GM12878 (cell line): Measurements from ENCODE around the gene NEK5. TPM values are rescaled to one million over a fixed set of nuclear protein-coding genes. Genes with fewer than 3 reads are reported as not detected.

Source experiments
- BMI1 ChIP-seq: fragments of 450-650 bp; IDR thresholded peaks from 2 replicates; pipeline ENCODE4 v1.6.1; 2016; ENCODE audit warnings: mild to moderate bottlenecking, moderate library complexity, borderline replicate concordance
- BRCA1 ChIP-seq: IDR thresholded peaks from 2 replicates; pipeline ENCODE4 v1.6.1; 2011; ENCODE audit warnings: low read depth, low read length, improper control_type of control experiment
- CEBPB ChIP-seq, 2 experiments: fragments of 150-350 bp in 1 of 2; IDR thresholded peaks; 2 replicates each; pipeline ENCODE4 v1.6.1; 2012 to 2014; ENCODE audit warnings: low read depth in 2 of 2, low read length in 2 of 2, borderline replicate concordance in 1 of 2, inconsistent platforms in 1 of 2
- CHD1 ChIP-seq: IDR thresholded peaks from 2 replicates; pipeline ENCODE4 v1.6.1; 2012; ENCODE audit warnings: low read depth, low read length, improper control_type of control experiment
- DPF2 ChIP-seq: fragments of 450-650 bp; IDR thresholded peaks from 2 replicates; pipeline ENCODE4 v1.6.1; 2017; ENCODE audit warnings: mild to moderate bottlenecking
- EED ChIP-seq: sonication (generic); IDR thresholded peaks from 2 replicates; pipeline ENCODE4 v1.6.1; 2016; ENCODE audit warnings: antibody characterized with exemption, low read depth
- ESRRA ChIP-seq: IDR thresholded peaks from 2 replicates; pipeline ENCODE4 v1.6.1; 2012; ENCODE audit warnings: mild to moderate bottlenecking, low read length, improper control_type of control experiment
- GATAD2B ChIP-seq: fragments of 450-650 bp; conservative IDR thresholded peaks from 2 replicates; pipeline ENCODE4 v1.6.1; 2017; ENCODE audit warnings: low read depth, mild to moderate bottlenecking, moderate library complexity
- HDAC6 ChIP-seq: fragments of 200-600 bp; sonication (generic); IDR thresholded peaks from one replicate; pipeline ENCODE4 v1.8.0; 2017; ENCODE audit warnings: antibody characterized with exemption; ENCODE audit not compliant: unreplicated experiment
- KDM1A ChIP-seq: fragments of 200-600 bp; sonication (generic); IDR thresholded peaks from 2 replicates; pipeline ENCODE4 v1.6.1; 2016; ENCODE audit warnings: borderline replicate concordance
- LARP7 ChIP-seq: fragments of 450-650 bp; IDR thresholded peaks from 2 replicates; pipeline ENCODE4 v1.6.1; 2017; ENCODE audit warnings: mild to moderate bottlenecking
- NFYB ChIP-seq: IDR thresholded peaks from 2 replicates; pipeline ENCODE4 v1.6.1; 2011; ENCODE audit warnings: low read depth, mild to moderate bottlenecking, low read length, improper control_type of control experiment, moderate library complexity; ENCODE audit not compliant: insufficient read depth
- PAX5 ChIP-seq: IDR thresholded peaks from 2 replicates; pipeline ENCODE4 v1.6.1; 2011; ENCODE audit warnings: low read depth, low read length, borderline replicate concordance
- PML ChIP-seq: IDR thresholded peaks from 2 replicates; pipeline ENCODE4 v1.6.1; 2012; ENCODE audit warnings: low read length, inconsistent platforms
- RB1 ChIP-seq: fragments of 450-650 bp; formaldehyde crosslinking; IDR thresholded peaks from 2 replicates; pipeline ENCODE4 v1.6.1; 2017; ENCODE audit warnings: mild to moderate bottlenecking, borderline replicate concordance
- RCOR1 ChIP-seq: conservative IDR thresholded peaks from 2 replicates; pipeline ENCODE4 v1.6.1; 2012; ENCODE audit warnings: low read depth, low read length, improper control_type of control experiment
- SUPT20H ChIP-seq: IDR thresholded peaks from 2 replicates; pipeline ENCODE4 v1.6.1; 2011; ENCODE audit warnings: low read depth, mild to moderate bottlenecking, low read length, moderate library complexity, borderline replicate concordance; ENCODE audit not compliant: control insufficient read depth
- TAF1 ChIP-seq: IDR thresholded peaks from 2 replicates; pipeline ENCODE4 v1.6.1; 2011; ENCODE audit warnings: mild to moderate bottlenecking, low read depth, low read length, borderline replicate concordance
- WRNIP1 ChIP-seq: IDR thresholded peaks from 2 replicates; pipeline ENCODE4 v1.6.1; 2011; ENCODE audit warnings: low read depth, low read length, improper control_type of control experiment, borderline replicate concordance
- ZNF207 ChIP-seq: fragments of 450-650 bp; IDR thresholded peaks from 2 replicates; pipeline ENCODE4 v1.6.1; 2014; ENCODE audit warnings: antibody characterized with exemption, mild to moderate bottlenecking, borderline replicate concordance
- ZNF217 ChIP-seq: fragments of 450-650 bp; IDR thresholded peaks from 2 replicates; pipeline ENCODE4 v1.6.1; 2017; ENCODE audit warnings: antibody characterized with exemption, mild to moderate bottlenecking
- polyA plus RNA-seq, 11 experiments: library from polyadenylated mRNA; depleted of rRNA in 4 of 11; unstranded in 6 of 11; stranded (reverse) in 5 of 11; fragments of >200 nt; fragmentation: Nextera tagmentation in 4 of 11; fragmentation: Illumina TruSeq in 1 of 11; extraction: Ambion mirVana in 4 of 11; extraction: Trizol in 1 of 11; gene quantifications; 1 replicate in 1 of 11; 2 replicates in 10 of 11; pipeline versions ENCODE4 v1.2.1 to v1.2.3, GENCODE V29; 2011 to 2016; ENCODE audit warnings: inconsistent platforms in 2 of 11, missing spikeins in 2 of 11, low read depth in 1 of 11
- total RNA-seq, 4 experiments: library from RNA; depleted of rRNA in 3 of 4; stranded (reverse); fragments of >200 nt in 3 of 4; fragmentation: Illumina TruSeq in 1 of 4; extraction: Trizol in 1 of 4; gene quantifications; 2 replicates each; pipeline versions ENCODE4 v1.2.1 to v1.2.3, GENCODE V29; 2013 to 2021
- TF ChIP-seq, protein P1 (sequence below): IDR thresholded peaks from 2 replicates; pipeline ENCODE4 v1.6.1; 2011; ENCODE audit warnings: low read depth, mild to moderate bottlenecking, low read length, moderate library complexity, borderline replicate concordance; ENCODE audit errors: extremely low read depth
- TF ChIP-seq, protein P2 (sequence below): fragments of 150-350 bp; IDR thresholded peaks from 2 replicates; pipeline ENCODE4 v1.6.1; 2016; ENCODE audit warnings: low read depth, low read length
- TF ChIP-seq, protein P3 (sequence below): IDR thresholded peaks from 2 replicates; pipeline ENCODE4 v1.6.1; 2012; ENCODE audit warnings: low read depth, low read length, improper control_type of control experiment
- TF ChIP-seq, protein P4 (sequence below): fragments of 450-650 bp; IDR thresholded peaks from 2 replicates; pipeline ENCODE4 v1.6.1; 2017; ENCODE audit warnings: mild to moderate bottlenecking

Gene NEK5
- total and polyA plus RNA-seq, 10 of the 15 experiments (the other 5 are each of a cell fraction or from before 2014, with no cell fraction given) = 0.04 to 0.32 (median 0.20) TPM; not detected in 6

DNA sequence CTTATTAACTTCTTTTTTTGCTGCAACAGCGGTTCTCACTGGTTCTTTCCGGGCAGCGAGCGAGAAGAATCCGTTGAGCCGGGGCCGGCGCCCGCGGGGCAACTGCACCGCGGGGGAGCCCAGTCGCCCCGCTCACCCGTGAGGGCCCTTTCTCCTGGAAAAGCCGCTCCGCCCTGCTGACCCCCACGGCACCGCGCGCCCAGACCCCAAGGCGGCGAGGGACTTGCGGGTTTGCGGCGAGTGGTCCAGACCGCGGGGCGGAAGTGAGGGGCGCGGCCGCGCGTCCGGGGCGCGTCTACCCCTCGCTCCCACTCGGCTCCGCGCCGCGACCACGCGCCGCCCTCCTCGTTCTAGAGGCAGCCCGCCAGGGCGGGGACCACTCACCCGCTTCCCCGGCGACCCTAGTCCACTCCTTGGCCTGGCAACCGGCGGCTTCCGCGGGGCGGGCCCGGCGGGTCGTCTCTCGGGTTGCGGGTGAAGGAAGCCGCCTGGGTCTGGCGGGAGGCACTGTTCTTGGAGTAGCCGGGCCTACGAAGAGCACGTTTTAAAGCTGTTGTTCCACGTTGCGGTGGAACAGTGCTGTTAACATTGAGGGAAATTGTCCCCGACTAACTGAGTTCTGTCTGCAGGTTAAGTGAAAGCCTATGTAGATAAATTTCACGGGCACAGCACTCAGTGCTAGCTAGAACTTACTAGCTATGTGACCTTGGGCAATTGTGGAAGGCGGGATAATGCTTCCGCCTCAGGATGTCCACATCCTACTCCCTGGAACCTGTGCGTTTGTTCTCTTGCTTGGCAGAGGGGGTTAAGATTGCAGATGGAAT is 30.5 kb upstream of the NEK5 start, which contains the start of gene NEK3 (continued):
- peak; percentile 90 for TF ChIP-seq DPF2
- TF ChIP-seq BMI1 = no peak
- no peak for TF ChIP-seq BRCA1
- TF ChIP-seq CHD1 = no peak
- 0 out of 2 replicates have a peak, but pooled peaks have one; percentile 46 for TF ChIP-seq ZNF217
- TF ChIP-seq, protein P1, sequence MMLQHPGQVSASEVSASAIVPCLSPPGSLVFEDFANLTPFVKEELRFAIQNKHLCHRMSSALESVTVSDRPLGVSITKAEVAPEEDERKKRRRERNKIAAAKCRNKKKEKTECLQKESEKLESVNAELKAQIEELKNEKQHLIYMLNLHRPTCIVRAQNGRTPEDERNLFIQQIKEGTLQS = no peak
- TF ChIP-seq EED = no peak
- no peak for TF ChIP-seq RCOR1
- TF ChIP-seq, protein P2, sequence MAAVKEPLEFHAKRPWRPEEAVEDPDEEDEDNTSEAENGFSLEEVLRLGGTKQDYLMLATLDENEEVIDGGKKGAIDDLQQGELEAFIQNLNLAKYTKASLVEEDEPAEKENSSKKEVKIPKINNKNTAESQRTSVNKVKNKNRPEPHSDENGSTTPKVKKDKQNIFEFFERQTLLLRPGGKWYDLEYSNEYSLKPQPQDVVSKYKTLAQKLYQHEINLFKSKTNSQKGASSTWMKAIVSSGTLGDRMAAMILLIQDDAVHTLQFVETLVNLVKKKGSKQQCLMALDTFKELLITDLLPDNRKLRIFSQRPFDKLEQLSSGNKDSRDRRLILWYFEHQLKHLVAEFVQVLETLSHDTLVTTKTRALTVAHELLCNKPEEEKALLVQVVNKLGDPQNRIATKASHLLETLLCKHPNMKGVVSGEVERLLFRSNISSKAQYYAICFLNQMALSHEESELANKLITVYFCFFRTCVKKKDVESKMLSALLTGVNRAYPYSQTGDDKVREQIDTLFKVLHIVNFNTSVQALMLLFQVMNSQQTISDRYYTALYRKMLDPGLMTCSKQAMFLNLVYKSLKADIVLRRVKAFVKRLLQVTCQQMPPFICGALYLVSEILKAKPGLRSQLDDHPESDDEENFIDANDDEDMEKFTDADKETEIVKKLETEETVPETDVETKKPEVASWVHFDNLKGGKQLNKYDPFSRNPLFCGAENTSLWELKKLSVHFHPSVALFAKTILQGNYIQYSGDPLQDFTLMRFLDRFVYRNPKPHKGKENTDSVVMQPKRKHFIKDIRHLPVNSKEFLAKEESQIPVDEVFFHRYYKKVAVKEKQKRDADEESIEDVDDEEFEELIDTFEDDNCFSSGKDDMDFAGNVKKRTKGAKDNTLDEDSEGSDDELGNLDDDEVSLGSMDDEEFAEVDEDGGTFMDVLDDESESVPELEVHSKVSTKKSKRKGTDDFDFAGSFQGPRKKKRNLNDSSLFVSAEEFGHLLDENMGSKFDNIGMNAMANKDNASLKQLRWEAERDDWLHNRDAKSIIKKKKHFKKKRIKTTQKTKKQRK = no peak
- TF ChIP-seq NFYB = no peak
- TF ChIP-seq KDM1A = no peak
- TF ChIP-seq TAF1 = no peak
- no peak for TF ChIP-seq ESRRA
- 0 out of 2 replicates have a peak, but pooled peaks have one; percentile 15 for TF ChIP-seq PAX5
- no peak for TF ChIP-seq SUPT20H
- no peak for TF ChIP-seq WRNIP1
- no peak for TF ChIP-seq PML
- no peak for TF ChIP-seq HDAC6
- peak; percentile 75; the same call in 1 of the 2 replicates for TF ChIP-seq LARP7
- TF ChIP-seq, protein P3, sequence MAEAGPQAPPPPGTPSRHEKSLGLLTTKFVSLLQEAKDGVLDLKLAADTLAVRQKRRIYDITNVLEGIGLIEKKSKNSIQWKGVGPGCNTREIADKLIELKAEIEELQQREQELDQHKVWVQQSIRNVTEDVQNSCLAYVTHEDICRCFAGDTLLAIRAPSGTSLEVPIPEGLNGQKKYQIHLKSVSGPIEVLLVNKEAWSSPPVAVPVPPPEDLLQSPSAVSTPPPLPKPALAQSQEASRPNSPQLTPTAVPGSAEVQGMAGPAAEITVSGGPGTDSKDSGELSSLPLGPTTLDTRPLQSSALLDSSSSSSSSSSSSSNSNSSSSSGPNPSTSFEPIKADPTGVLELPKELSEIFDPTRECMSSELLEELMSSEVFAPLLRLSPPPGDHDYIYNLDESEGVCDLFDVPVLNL = no peak
- TF ChIP-seq, protein P4, sequence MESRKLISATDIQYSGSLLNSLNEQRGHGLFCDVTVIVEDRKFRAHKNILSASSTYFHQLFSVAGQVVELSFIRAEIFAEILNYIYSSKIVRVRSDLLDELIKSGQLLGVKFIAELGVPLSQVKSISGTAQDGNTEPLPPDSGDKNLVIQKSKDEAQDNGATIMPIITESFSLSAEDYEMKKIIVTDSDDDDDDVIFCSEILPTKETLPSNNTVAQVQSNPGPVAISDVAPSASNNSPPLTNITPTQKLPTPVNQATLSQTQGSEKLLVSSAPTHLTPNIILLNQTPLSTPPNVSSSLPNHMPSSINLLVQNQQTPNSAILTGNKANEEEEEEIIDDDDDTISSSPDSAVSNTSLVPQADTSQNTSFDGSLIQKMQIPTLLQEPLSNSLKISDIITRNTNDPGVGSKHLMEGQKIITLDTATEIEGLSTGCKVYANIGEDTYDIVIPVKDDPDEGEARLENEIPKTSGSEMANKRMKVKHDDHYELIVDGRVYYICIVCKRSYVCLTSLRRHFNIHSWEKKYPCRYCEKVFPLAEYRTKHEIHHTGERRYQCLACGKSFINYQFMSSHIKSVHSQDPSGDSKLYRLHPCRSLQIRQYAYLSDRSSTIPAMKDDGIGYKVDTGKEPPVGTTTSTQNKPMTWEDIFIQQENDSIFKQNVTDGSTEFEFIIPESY = no peak
- TF ChIP-seq CEBPB (IDR thresholded peaks at IDR 0.05; ENCODE audit: borderline replicate concordance in 1 of 2, low read depth in 2 of 2, low read length in 2 of 2) = no peak
- TF ChIP-seq GATAD2B = peak; percentile 96
- no peak for TF ChIP-seq RB1
- TF ChIP-seq ZNF207 = no peak
